HG03460 (cell line): ENCODE results near the gene DGKI.

Experiments
- ATAC-seq: cut with Tn5 transposase; IDR thresholded peaks from one replicate; pipeline ENCODE4 v1.9.1; 2021; ENCODE audit not compliant: unreplicated experiment

Gene DGKI

GRCh38 chr7:137791930-137792329 lies 54.8 kb downstream of the DGKI start:
- no peak for ATAC-seq

GRCh38 chr7:137790828-137791227 lies 55.9 kb downstream of the DGKI start:
- no peak for ATAC-seq

GRCh38 chr7:137789215-137789882 lies 57.4 kb downstream of the DGKI start:
- no peak for ATAC-seq

- no peak for ATAC-seq
Observed at GRCh38 chr7:137787301-137787976, 59.3 kb downstream of the DGKI start.

GRCh38 chr7:137778511-137778910 lies 68.3 kb downstream of the DGKI start:
- no peak for ATAC-seq

GRCh38 chr7:137774793-137775201 lies 72.0 kb downstream of the DGKI start:
- no peak for ATAC-seq

GRCh38 chr7:137772748-137773147 lies 74.0 kb downstream of the DGKI start:
- ATAC-seq: no peak

GRCh38 chr7:137772316-137772715 lies 74.5 kb downstream of the DGKI start:
- ATAC-seq: no peak

GRCh38 chr7:137771679-137772078 lies 75.1 kb downstream of the DGKI start:
- no peak for ATAC-seq

- no peak for ATAC-seq
Observed at GRCh38 chr7:137771273-137771672, 75.5 kb downstream of the DGKI start.

- ATAC-seq: no peak
Observed at GRCh38 chr7:137768366-137768765, 78.4 kb downstream of the DGKI start.

- no peak for ATAC-seq
Observed at GRCh38 chr7:137762334-137762733, 84.4 kb downstream of the DGKI start.

- no peak for ATAC-seq
Observed at GRCh38 chr7:137760111-137760510, 86.7 kb downstream of the DGKI start.

- ATAC-seq: no peak
Observed at GRCh38 chr7:137757146-137757925, 89.4 kb downstream of the DGKI start.

- no peak for ATAC-seq
Observed at GRCh38 chr7:137755846-137756651, 90.7 kb downstream of the DGKI start.

- ATAC-seq: no peak
Observed at GRCh38 chr7:137755427-137755826, 91.3 kb downstream of the DGKI start.

- ATAC-seq: no peak
Observed at GRCh38 chr7:137753948-137754851, 92.6 kb downstream of the DGKI start.

GRCh38 chr7:137753575-137753947 lies 93.2 kb downstream of the DGKI start:
- ATAC-seq: no peak

GRCh38 chr7:137753067-137753466 lies 93.7 kb downstream of the DGKI start:
- ATAC-seq: no peak

GRCh38 chr7:137751361-137752009 lies 95.3 kb downstream of the DGKI start:
- ATAC-seq: no peak
